ENCODE data around the gene LRWD1.
"Not testable (repeated sequence)": the region's sequence is repeated elsewhere in the genome, so short reads cannot be mapped to it uniquely, and the experiment has no call there.

Gene LRWD1

GRCh38 chr7:102468478-102469350 lies 3.9 kb downstream of the LRWD1 start:
- DNase-seq (ENCODE audit: low read depth), result no peak

- DNase-seq (ENCODE audit: low read depth), result no peak
These were observed 4.7 kb downstream of the LRWD1 start for GRCh38 chr7:102469351-102469971.

GRCh38 chr7:102469972-102470825 lies 5.4 kb downstream of the LRWD1 start:
- no peak for DNase-seq (ENCODE audit: low read depth)

- DNase-seq (ENCODE audit: low read depth), result no peak
These were observed 7.0 kb downstream of the LRWD1 start for GRCh38 chr7:102471791-102472125.

- no peak for DNase-seq (ENCODE audit: low read depth)
These were observed 7.6 kb downstream of the LRWD1 start for GRCh38 chr7:102472126-102473041.

- no peak for DNase-seq (ENCODE audit: low read depth)
These were observed 8.6 kb downstream of the LRWD1 start for GRCh38 chr7:102473271-102473991.

- DNase-seq (ENCODE audit: low read depth), result not testable (repeated sequence)
These were observed 9.3 kb downstream of the LRWD1 start for GRCh38 chr7:102474116-102474515.

GRCh38 chr7:102474736-102475435 lies 10.1 kb downstream of the LRWD1 start:
- not testable (repeated sequence) for DNase-seq (ENCODE audit: low read depth)

- peak; percentile 81 for DNase-seq (ENCODE audit: low read depth)
These were observed 13.8 kb downstream of the LRWD1 start, which contains the start of gene POLR2J for GRCh38 chr7:102478314-102479208. Gene POLR2J, minus strand, starts transcription at chr7:102478922. Its CDS starts 62 bp downstream, at chr7:102478860.

GRCh38 chr7:102479209-102479584 lies 14.4 kb downstream of the LRWD1 start:
- DNase-seq (ENCODE audit: low read depth), result not testable (repeated sequence)

- DNase-seq (ENCODE audit: low read depth), result not testable (repeated sequence)
These were observed 15.3 kb downstream of the LRWD1 start for GRCh38 chr7:102479982-102480637.

GRCh38 chr7:102481962-102482361 lies 17.2 kb downstream of the LRWD1 start:
- not testable (repeated sequence) for DNase-seq (ENCODE audit: low read depth)

- DNase-seq (ENCODE audit: low read depth), result not testable (repeated sequence)
These were observed 19.5 kb downstream of the LRWD1 start for GRCh38 chr7:102484317-102484716.

- not testable (repeated sequence) for DNase-seq (ENCODE audit: low read depth)
These were observed 25.8 kb downstream of the LRWD1 start for GRCh38 chr7:102490529-102491075.

GRCh38 chr7:102493220-102493935 lies 28.6 kb downstream of the LRWD1 start:
- DNase-seq (ENCODE audit: low read depth), result not testable (repeated sequence)

- not testable (repeated sequence) for DNase-seq (ENCODE audit: low read depth)
These were observed 29.2 kb downstream of the LRWD1 start for GRCh38 chr7:102494026-102494425.

GRCh38 chr7:102494473-102495149 lies 29.8 kb downstream of the LRWD1 start:
- DNase-seq (ENCODE audit: low read depth), result not testable (repeated sequence)

Measured in stimulated activated CD8-positive, alpha-beta memory T cell treated with anti-CD3 and anti-CD28 coated beads, Interleukin-12 subunit alpha, Interleukin-12 subunit beta, amount 100 ng/mL, for 1 hour (primary cell).